ENCODE data around the gene NCAN. TPM values are rescaled to one million over a fixed set of nuclear protein-coding genes. Genes with fewer than 3 reads are reported as not detected.

The NCAN gene
- polyA plus RNA-seq, 3 donors = not detected

- Histone ChIP-seq H3K27ac (ENCODE audit: low read depth in 1 of 2, low read length in 2 of 2) (peak within 1 kb of the TSS; percentile 100), H3K27me3 (ENCODE audit: control insufficient read depth in 2 of 2, insufficient read depth in 2 of 2, low read length in 2 of 2) (no peaks in the 10 kb centered on the region), H3K9ac (ENCODE audit: insufficient read depth, low read length, poor library complexity, severe bottlenecking) (peak within 1 kb of the TSS; percentile 99), H3K4me2 (replicated peaks; ENCODE audit: extremely low read depth, low read length, poor library complexity, severe bottlenecking) (peak within 1 kb of the TSS; percentile 90), H4K20me1 (ENCODE audit: insufficient read depth, low read length) (peaks cover 19% of the 10 kb centered on the region), H3K4me3 (replicated peaks in 1 of 3; ENCODE audit: low read depth in 2 of 3, low read length in 3 of 3) (peak within 1 kb of the TSS; percentile 69 to 100 (median 85)), H3K79me2 (ENCODE audit: insufficient read depth, low read length) (peaks cover 51% of the 10 kb centered on the region), H3K9me3 (replicated peaks in 1 of 2; ENCODE audit: control insufficient read depth in 1 of 2, insufficient read depth in 1 of 2, low read length in 2 of 2) (peaks cover 0 to 15% of the 10 kb centered on the region in 2 donors), H3K36me3 (replicated peaks in 1 of 2; ENCODE audit: control insufficient read depth in 1 of 2, insufficient read depth in 2 of 2, low read length in 2 of 2) (peaks cover 7 to 15% of the 10 kb centered on the region in 2 donors), H2AFZ (ENCODE audit: insufficient read depth, low read depth, low read length, poor library complexity, severe bottlenecking) (peak within 1 kb of the TSS; percentile 97), H3K4me1 (ENCODE audit: control insufficient read depth in 1 of 2, insufficient read depth in 2 of 2, low read length in 2 of 2) (peaks cover 24 to 45% of the 10 kb centered on the region in 2 donors)
- peak; percentile 97 to 99 (median 98) for DNase-seq
- no peak for TF ChIP-seq CTCF (IDR thresholded peaks at IDR 0.05)
- intact Hi-C loops (cut with micrococcal nuclease) = loop anchor here (1.0 to 10.0 kb wide), 3 partner anchors 11 to 133 kb away; partner anchors contain the start of genes MAU2 (in 2 of the 2), SUGP1 (in 2 of the 2) and NR2C2AP (in 1 of the 2)
- Mint-ChIP-seq H3K27ac (peak within 1 kb of the TSS; percentile 96 to 99 (median 98)), H3K36me3 (peaks cover 23 to 41% of the 10 kb centered on the region in 2 donors), H3K9me3 (peaks cover under 1 to 12% (median 7%) of the 10 kb centered on the region in 7 donors), H3K4me1 (peaks cover 36% of the 10 kb centered on the region), H3K4me3 (peak within 1 kb of the TSS; percentile 92 to 96), H3K27me3 (ENCODE audit: low read depth in 3 of 3) (peaks cover 0 to 1% (median 0%) of the 10 kb centered on the region in 3 donors)
- 0% methylated on average over 21 of the region's 53 CpGs for WGBS (ENCODE audit: insufficient coverage)
Measured at GRCh38 chr19:19192078-19192882, 19.5 kb upstream of the NCAN start, which contains the start of the genes BORCS8 and RFXANK. Gene BORCS8, minus strand, starts transcription at chr19:19192152. Its CDS starts 35 bp downstream, at chr19:19192117. Gene RFXANK, plus strand, starts transcription at chr19:19192258. Its CDS starts 1,689 bp downstream, at chr19:19193947.

- peaks cover 12 to 19% of the 10 kb centered on the region in 2 donors for H3K36me3 ChIP-seq (replicated peaks in 1 of 2; ENCODE audit: control insufficient read depth in 1 of 2, insufficient read depth in 2 of 2, low read length in 2 of 2)
- Mint-ChIP-seq H3K27ac (peak overlapping the region; percentile 91 to 99 (median 98)), H3K9me3 (peaks cover 0 to 8% (median 3%) of the 10 kb centered on the region in 7 donors), H3K4me1 (peaks cover 36% of the 10 kb centered on the region), H3K36me3 (peaks cover 28 to 46% of the 10 kb centered on the region in 2 donors), H3K27me3 (ENCODE audit: low read depth in 3 of 3) (peaks cover 0 to 2% (median 0%) of the 10 kb centered on the region in 3 donors), H3K4me3 (peak overlapping the region; percentile 92 to 96)
- H3K27ac ChIP-seq (ENCODE audit: low read depth in 1 of 2, low read length in 2 of 2) = peak overlapping the region; percentile 57 to 100
- H3K79me2 ChIP-seq (ENCODE audit: insufficient read depth, low read length) = peaks cover 51% of the 10 kb centered on the region
- H3K4me2 ChIP-seq (replicated peaks; ENCODE audit: extremely low read depth, low read length, poor library complexity, severe bottlenecking) = peak overlapping the region; percentile 90
- peaks cover 0 to 10% of the 10 kb centered on the region in 2 donors for H3K9me3 ChIP-seq (replicated peaks in 1 of 2; ENCODE audit: control insufficient read depth in 1 of 2, insufficient read depth in 1 of 2, low read length in 2 of 2)
- peaks cover 19% of the 10 kb centered on the region for H4K20me1 ChIP-seq (ENCODE audit: insufficient read depth, low read length)
- no peak for DNase-seq
- H3K9ac ChIP-seq (ENCODE audit: insufficient read depth, low read length, poor library complexity, severe bottlenecking) = peak overlapping the region; percentile 99
- H3K4me1 ChIP-seq (ENCODE audit: control insufficient read depth in 1 of 2, insufficient read depth in 2 of 2, low read length in 2 of 2) = peaks cover 24 to 41% of the 10 kb centered on the region in 2 donors
- no peaks in the 10 kb centered on the region for H3K27me3 ChIP-seq (ENCODE audit: control insufficient read depth in 2 of 2, insufficient read depth in 2 of 2, low read length in 2 of 2)
- H2AFZ ChIP-seq (ENCODE audit: insufficient read depth, low read depth, low read length, poor library complexity, severe bottlenecking) = peak overlapping the region; percentile 97
- peak overlapping the region; percentile 69 to 100 (median 85) for H3K4me3 ChIP-seq (replicated peaks in 1 of 3; ENCODE audit: low read depth in 2 of 3, low read length in 3 of 3)
- intact Hi-C loops (cut with micrococcal nuclease) = loop anchor here (1.0 to 10.0 kb wide), 3 partner anchors 10 to 132 kb away; partner anchors contain the start of genes MAU2 (in 2 of the 2), SUGP1 (in 2 of the 2) and NR2C2AP (in 1 of the 2)
- TF ChIP-seq CTCF (IDR thresholded peaks at IDR 0.05) = no peak
- 1% methylated on average over 13 of the region's 22 CpGs for whole genome bisulfite sequencing (ENCODE audit: insufficient coverage)
Measured at GRCh38 chr19:19192910-19193423, 18.8 kb upstream of the NCAN start.
